WTC11 (cell line): ENCODE data around the gene SNAI1. TPM values are rescaled to one million over a fixed set of nuclear protein-coding genes. Genes with fewer than 3 reads are reported as not detected.

ENCODE experiments used
- ATAC-seq: fragments of 200-7000 bp; cut with Tn5 transposase; 2 replicates; pipeline ENCODE4 v1.10.0; 2021; ENCODE audit warnings: mild to moderate bottlenecking, moderate library complexity
- CTCF ChIA-PET: fragments of 300-600 bp; sonication (Branson Sonifier 250); formaldehyde crosslinking; loops from one replicate; lab custom pipeline; 2021; ENCODE audit warnings: antibody characterized with exemption; lab: Charles Lee
- POLR2A ChIA-PET: fragments of 350-600 bp; sonication (Branson Sonifier 250); formaldehyde crosslinking; loops from one replicate; lab custom pipeline; 2021; ENCODE audit warnings: antibody characterized with exemption; lab: Charles Lee
- DNase-seq: peaks from one replicate; pipeline ENCODE4 v3.0.0; 2021; ENCODE audit warnings: low spot score
- H3K27ac Mint-ChIP-seq: 2 replicates; pipeline ENCODE4 v1.8.0; 2021; ENCODE audit warnings: mixed read lengths
- H3K27me3 Mint-ChIP-seq: 2 replicates; pipeline ENCODE4 v1.8.0; 2021; ENCODE audit warnings: low read depth, mild to moderate bottlenecking, moderate library complexity, mixed read lengths
- H3K36me3 Mint-ChIP-seq: 2 replicates; pipeline ENCODE4 v1.8.0; 2021; ENCODE audit warnings: mixed read lengths
- H3K4me1 Mint-ChIP-seq: 2 replicates; pipeline ENCODE4 v1.8.0; 2022; ENCODE audit warnings: mixed read lengths
- H3K4me3 Mint-ChIP-seq: 2 replicates; pipeline ENCODE4 v1.8.0; 2021; ENCODE audit warnings: mild to moderate bottlenecking, moderate library complexity, mixed read lengths
- H3K9me3 Mint-ChIP-seq: 2 replicates; pipeline ENCODE4 v1.8.0; 2021; ENCODE audit warnings: mixed read lengths
- CBFB ChIP-seq: sonication (generic); formaldehyde crosslinking; IDR thresholded peaks from 2 replicates; pipeline ENCODE4 v1.8.1; 2022; ENCODE audit warnings: mild to moderate bottlenecking, low read depth, missing genetic modification reagents
- IRF2 ChIP-seq: sonication (generic); formaldehyde crosslinking; IDR thresholded peaks from 2 replicates; pipeline ENCODE4 v1.8.0; 2022; ENCODE audit warnings: low read depth, missing genetic modification reagents, borderline replicate concordance
- NFYB ChIP-seq: sonication (generic); formaldehyde crosslinking; conservative IDR thresholded peaks from 2 replicates; pipeline ENCODE4 v1.8.0; 2022; ENCODE audit warnings: low read depth, missing genetic modification reagents
- PRRX2 ChIP-seq: fragments of 250-450 bp; sonication (Bioruptor Pico); IDR thresholded peaks from 2 replicates; pipeline ENCODE4 v1.8.0; 2021; ENCODE audit warnings: mild to moderate bottlenecking
- TCF7 ChIP-seq: sonication (generic); formaldehyde crosslinking; IDR thresholded peaks from 2 replicates; pipeline ENCODE4 v1.8.0; 2022; ENCODE audit warnings: mild to moderate bottlenecking, low read depth, missing genetic modification reagents, moderate library complexity
- ZBTB21 ChIP-seq: sonication (generic); formaldehyde crosslinking; IDR thresholded peaks from 2 replicates; pipeline ENCODE4 v1.8.1; 2023; ENCODE audit warnings: mild to moderate bottlenecking, missing genetic modification reagents, borderline replicate concordance
- ZNF219 ChIP-seq: sonication (generic); formaldehyde crosslinking; IDR thresholded peaks from 2 replicates; pipeline ENCODE4 v1.8.0; 2023; ENCODE audit warnings: missing genetic modification reagents, mild to moderate bottlenecking, borderline replicate concordance
- ZNF263 ChIP-seq: sonication (generic); formaldehyde crosslinking; IDR thresholded peaks from 2 replicates; pipeline ENCODE4 v1.8.1; 2022; ENCODE audit warnings: low read depth, mild to moderate bottlenecking, moderate library complexity, missing genetic modification reagents
- ZNF423 ChIP-seq: fragments of 250-450 bp; sonication (Bioruptor Pico); IDR thresholded peaks from 2 replicates; pipeline ENCODE4 v2.1.2; 2022; ENCODE audit warnings: mild to moderate bottlenecking, moderate library complexity
- total RNA-seq: library from RNA; stranded (reverse); gene quantifications from 3 replicates; pipeline ENCODE4 v1.2.3, GENCODE V29; 2021
- TF ChIP-seq, protein P1 (sequence below): sonication (generic); formaldehyde crosslinking; IDR thresholded peaks from 2 replicates; pipeline ENCODE4 v1.8.0; 2022; ENCODE audit warnings: missing genetic modification reagents
- TF ChIP-seq, protein P2 (sequence below): fragments of 250-450 bp; sonication (Bioruptor Pico); IDR thresholded peaks from 2 replicates; pipeline ENCODE4 v1.9.0; 2021; ENCODE audit warnings: mild to moderate bottlenecking
- TF ChIP-seq, protein P3 (sequence below): fragments of 250-450 bp; sonication (Bioruptor Pico); IDR thresholded peaks from 2 replicates; pipeline ENCODE4 v2.1.2; 2022; ENCODE audit warnings: mild to moderate bottlenecking, moderate library complexity
- TF ChIP-seq, protein P4 (sequence below): fragments of 250-450 bp; sonication (Bioruptor Pico); IDR thresholded peaks from 2 replicates; pipeline ENCODE4 v1.8.0; 2021; ENCODE audit warnings: mild to moderate bottlenecking
- TF ChIP-seq, protein P5 (sequence below): fragments of 200-600 bp; IDR thresholded peaks from 2 replicates; pipeline ENCODE4 v1.8.0; 2022; ENCODE audit warnings: antibody characterized with exemption
- TF ChIP-seq, protein P6 (sequence below): sonication (generic); formaldehyde crosslinking; conservative IDR thresholded peaks from 2 replicates; pipeline ENCODE4 v1.8.1; 2023; ENCODE audit warnings: mild to moderate bottlenecking, low read depth, missing genetic modification reagents, moderate library complexity
- TF ChIP-seq, protein P7 (sequence below): sonication (generic); formaldehyde crosslinking; IDR thresholded peaks from 2 replicates; pipeline ENCODE4 v1.8.1; 2022; ENCODE audit warnings: low read depth, mild to moderate bottlenecking, moderate library complexity, missing genetic modification reagents, borderline replicate concordance
- TF ChIP-seq, protein P8 (sequence below): sonication (generic); formaldehyde crosslinking; IDR thresholded peaks from 2 replicates; pipeline ENCODE4 v1.8.1; 2023; ENCODE audit warnings: mild to moderate bottlenecking, missing genetic modification reagents, moderate library complexity
- TF ChIP-seq, protein P9 (sequence below): fragments of 250-450 bp; sonication (Bioruptor Pico); IDR thresholded peaks from 2 replicates; pipeline ENCODE4 v1.9.0; 2021; ENCODE audit warnings: moderate library complexity, mild to moderate bottlenecking, inconsistent platforms, borderline replicate concordance

Gene SNAI1
- total RNA-seq, 1 experiment from 2014 or later: 7.9 TPM

DNA sequence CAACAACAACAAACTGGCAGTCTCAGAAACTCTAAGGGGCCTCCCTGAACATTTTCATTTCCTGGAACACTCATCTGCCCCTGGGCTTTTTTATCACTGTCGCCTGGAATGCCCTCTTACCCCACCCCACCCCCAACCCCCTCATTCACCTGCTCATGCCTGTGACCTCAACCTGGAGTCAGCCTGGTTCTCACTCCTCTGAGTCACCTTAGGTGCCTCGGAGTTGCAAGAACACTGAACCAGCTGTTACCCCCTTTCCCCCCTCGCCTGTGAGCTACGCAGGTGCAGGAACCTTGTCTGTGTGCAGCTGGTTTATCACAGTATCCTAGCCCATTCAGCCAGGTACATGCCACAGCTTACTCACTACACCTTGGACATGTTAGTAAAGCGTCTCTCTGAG, 12.8 kb upstream of the SNAI1 start (continued):
- TF ChIP-seq, protein P1, sequence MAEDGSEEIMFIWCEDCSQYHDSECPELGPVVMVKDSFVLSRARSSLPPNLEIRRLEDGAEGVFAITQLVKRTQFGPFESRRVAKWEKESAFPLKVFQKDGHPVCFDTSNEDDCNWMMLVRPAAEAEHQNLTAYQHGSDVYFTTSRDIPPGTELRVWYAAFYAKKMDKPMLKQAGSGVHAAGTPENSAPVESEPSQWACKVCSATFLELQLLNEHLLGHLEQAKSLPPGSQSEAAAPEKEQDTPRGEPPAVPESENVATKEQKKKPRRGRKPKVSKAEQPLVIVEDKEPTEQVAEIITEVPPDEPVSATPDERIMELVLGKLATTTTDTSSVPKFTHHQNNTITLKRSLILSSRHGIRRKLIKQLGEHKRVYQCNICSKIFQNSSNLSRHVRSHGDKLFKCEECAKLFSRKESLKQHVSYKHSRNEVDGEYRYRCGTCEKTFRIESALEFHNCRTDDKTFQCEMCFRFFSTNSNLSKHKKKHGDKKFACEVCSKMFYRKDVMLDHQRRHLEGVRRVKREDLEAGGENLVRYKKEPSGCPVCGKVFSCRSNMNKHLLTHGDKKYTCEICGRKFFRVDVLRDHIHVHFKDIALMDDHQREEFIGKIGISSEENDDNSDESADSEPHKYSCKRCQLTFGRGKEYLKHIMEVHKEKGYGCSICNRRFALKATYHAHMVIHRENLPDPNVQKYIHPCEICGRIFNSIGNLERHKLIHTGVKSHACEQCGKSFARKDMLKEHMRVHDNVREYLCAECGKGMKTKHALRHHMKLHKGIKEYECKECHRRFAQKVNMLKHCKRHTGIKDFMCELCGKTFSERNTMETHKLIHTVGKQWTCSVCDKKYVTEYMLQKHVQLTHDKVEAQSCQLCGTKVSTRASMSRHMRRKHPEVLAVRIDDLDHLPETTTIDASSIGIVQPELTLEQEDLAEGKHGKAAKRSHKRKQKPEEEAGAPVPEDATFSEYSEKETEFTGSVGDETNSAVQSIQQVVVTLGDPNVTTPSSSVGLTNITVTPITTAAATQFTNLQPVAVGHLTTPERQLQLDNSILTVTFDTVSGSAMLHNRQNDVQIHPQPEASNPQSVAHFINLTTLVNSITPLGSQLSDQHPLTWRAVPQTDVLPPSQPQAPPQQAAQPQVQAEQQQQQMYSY (CRISPR knock-in tag): no peak
- TF ChIP-seq, protein P2, sequence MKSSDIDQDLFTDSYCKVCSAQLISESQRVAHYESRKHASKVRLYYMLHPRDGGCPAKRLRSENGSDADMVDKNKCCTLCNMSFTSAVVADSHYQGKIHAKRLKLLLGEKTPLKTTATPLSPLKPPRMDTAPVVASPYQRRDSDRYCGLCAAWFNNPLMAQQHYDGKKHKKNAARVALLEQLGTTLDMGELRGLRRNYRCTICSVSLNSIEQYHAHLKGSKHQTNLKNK (CRISPR knock-in tag): no peak
- no peak for TF ChIP-seq ZNF219 (CRISPR knock-in tag)

DNA sequence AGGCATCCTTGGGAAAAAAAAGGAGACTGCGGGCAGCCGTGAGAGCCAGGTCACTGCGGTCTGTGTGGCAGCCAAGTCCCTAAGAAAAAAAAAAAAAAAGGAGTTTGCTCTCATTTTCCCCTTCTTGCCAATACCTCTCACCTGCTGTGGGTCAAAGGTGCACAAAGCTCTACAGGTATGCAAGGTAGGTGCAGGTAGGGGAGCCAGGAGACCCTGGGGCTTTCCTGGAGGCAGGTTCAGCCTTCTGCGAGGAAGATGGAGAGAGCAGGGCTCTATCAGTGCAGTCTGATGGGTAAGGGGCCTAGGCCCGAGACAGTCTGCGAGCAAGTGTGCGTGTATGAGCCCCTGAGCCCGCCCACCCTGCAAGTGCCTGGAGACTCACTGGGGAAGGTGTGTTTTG, 12.3 kb upstream of the SNAI1 start:
- Mint-ChIP-seq H3K27me3 (no peaks in the 10 kb centered on the region), H3K4me3 (no peak overlapping the region), H3K9me3 (no peaks in the 10 kb centered on the region), H3K4me1 (peaks cover 7% of the 10 kb centered on the region), H3K36me3 (no peaks in the 10 kb centered on the region), H3K27ac (no peak overlapping the region)
- TF ChIP-seq, protein P3, sequence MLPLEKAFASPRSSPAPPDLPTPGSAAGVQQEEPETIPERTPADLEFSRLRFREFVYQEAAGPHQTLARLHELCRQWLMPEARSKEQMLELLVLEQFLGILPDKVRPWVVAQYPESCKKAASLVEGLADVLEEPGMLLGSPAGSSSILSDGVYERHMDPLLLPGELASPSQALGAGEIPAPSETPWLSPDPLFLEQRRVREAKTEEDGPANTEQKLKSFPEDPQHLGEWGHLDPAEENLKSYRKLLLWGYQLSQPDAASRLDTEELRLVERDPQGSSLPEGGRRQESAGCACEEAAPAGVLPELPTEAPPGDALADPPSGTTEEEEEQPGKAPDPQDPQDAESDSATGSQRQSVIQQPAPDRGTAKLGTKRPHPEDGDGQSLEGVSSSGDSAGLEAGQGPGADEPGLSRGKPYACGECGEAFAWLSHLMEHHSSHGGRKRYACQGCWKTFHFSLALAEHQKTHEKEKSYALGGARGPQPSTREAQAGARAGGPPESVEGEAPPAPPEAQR: no peak
- ChIA-PET POLR2A (no interaction called here), CTCF (interaction anchor here (0.7 to 5.7 kb wide), 4 partner anchors 8 to 254 kb away, joined by 4 to 24 read pairs (median 6); no protein-coding TSS in a partner anchor)
- no peak for ATAC-seq
- DNase-seq: no peak

DNA sequence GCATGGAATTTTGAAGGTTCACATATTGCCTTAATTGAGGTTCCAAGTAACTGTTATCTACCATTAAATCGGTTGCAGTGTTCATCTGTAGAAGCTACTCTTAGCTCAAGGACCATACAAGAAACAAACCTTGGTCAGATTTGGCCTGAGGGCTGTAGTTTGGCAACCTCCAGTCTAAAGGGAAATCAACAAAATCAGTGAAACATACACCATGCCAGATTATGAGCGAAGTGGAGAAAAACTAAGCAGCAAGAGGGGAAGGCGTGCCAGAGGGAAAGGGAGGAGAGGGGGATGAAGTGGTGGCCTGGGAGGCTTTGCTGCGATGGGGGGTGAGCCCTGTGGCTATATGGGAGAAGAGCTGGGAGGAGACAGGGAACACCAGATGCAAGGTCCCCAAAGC, 8.8 kb upstream of the SNAI1 start:
- H3K4me1 Mint-ChIP-seq: peaks cover 10% of the 10 kb centered on the region
- ChIA-PET POLR2A (no interaction called here), CTCF (interaction anchor here (1.6 kb wide), 1 partner anchor 97 kb away, joined by 12 read pairs; no protein-coding TSS in a partner anchor)
- no peaks in the 10 kb centered on the region for H3K36me3 Mint-ChIP-seq
- no peak for ATAC-seq
- no peak for DNase-seq
- no peak overlapping the region for H3K27ac Mint-ChIP-seq
- H3K27me3 Mint-ChIP-seq: no peaks in the 10 kb centered on the region
- no peak overlapping the region for H3K4me3 Mint-ChIP-seq
- H3K9me3 Mint-ChIP-seq: no peaks in the 10 kb centered on the region
- TF ChIP-seq CBFB (CRISPR knock-in tag) (no peak), ZBTB21 (CRISPR knock-in tag) (no peak), TCF7 (CRISPR knock-in tag) (no peak), PRRX2 (CRISPR knock-in tag) (no peak), IRF2 (CRISPR knock-in tag) (no peak), ZNF423 (no peak), ZNF263 (CRISPR knock-in tag) (no peak), NFYB (CRISPR knock-in tag) (no peak)
- TF ChIP-seq, protein P4, sequence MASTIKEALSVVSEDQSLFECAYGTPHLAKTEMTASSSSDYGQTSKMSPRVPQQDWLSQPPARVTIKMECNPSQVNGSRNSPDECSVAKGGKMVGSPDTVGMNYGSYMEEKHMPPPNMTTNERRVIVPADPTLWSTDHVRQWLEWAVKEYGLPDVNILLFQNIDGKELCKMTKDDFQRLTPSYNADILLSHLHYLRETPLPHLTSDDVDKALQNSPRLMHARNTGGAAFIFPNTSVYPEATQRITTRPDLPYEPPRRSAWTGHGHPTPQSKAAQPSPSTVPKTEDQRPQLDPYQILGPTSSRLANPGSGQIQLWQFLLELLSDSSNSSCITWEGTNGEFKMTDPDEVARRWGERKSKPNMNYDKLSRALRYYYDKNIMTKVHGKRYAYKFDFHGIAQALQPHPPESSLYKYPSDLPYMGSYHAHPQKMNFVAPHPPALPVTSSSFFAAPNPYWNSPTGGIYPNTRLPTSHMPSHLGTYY (CRISPR knock-in tag): no peak
- TF ChIP-seq, protein P5, sequence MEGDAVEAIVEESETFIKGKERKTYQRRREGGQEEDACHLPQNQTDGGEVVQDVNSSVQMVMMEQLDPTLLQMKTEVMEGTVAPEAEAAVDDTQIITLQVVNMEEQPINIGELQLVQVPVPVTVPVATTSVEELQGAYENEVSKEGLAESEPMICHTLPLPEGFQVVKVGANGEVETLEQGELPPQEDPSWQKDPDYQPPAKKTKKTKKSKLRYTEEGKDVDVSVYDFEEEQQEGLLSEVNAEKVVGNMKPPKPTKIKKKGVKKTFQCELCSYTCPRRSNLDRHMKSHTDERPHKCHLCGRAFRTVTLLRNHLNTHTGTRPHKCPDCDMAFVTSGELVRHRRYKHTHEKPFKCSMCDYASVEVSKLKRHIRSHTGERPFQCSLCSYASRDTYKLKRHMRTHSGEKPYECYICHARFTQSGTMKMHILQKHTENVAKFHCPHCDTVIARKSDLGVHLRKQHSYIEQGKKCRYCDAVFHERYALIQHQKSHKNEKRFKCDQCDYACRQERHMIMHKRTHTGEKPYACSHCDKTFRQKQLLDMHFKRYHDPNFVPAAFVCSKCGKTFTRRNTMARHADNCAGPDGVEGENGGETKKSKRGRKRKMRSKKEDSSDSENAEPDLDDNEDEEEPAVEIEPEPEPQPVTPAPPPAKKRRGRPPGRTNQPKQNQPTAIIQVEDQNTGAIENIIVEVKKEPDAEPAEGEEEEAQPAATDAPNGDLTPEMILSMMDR: no peak
- TF ChIP-seq, protein P6, sequence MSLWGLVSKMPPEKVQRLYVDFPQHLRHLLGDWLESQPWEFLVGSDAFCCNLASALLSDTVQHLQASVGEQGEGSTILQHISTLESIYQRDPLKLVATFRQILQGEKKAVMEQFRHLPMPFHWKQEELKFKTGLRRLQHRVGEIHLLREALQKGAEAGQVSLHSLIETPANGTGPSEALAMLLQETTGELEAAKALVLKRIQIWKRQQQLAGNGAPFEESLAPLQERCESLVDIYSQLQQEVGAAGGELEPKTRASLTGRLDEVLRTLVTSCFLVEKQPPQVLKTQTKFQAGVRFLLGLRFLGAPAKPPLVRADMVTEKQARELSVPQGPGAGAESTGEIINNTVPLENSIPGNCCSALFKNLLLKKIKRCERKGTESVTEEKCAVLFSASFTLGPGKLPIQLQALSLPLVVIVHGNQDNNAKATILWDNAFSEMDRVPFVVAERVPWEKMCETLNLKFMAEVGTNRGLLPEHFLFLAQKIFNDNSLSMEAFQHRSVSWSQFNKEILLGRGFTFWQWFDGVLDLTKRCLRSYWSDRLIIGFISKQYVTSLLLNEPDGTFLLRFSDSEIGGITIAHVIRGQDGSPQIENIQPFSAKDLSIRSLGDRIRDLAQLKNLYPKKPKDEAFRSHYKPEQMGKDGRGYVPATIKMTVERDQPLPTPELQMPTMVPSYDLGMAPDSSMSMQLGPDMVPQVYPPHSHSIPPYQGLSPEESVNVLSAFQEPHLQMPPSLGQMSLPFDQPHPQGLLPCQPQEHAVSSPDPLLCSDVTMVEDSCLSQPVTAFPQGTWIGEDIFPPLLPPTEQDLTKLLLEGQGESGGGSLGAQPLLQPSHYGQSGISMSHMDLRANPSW: no peak
- TF ChIP-seq, protein P7, sequence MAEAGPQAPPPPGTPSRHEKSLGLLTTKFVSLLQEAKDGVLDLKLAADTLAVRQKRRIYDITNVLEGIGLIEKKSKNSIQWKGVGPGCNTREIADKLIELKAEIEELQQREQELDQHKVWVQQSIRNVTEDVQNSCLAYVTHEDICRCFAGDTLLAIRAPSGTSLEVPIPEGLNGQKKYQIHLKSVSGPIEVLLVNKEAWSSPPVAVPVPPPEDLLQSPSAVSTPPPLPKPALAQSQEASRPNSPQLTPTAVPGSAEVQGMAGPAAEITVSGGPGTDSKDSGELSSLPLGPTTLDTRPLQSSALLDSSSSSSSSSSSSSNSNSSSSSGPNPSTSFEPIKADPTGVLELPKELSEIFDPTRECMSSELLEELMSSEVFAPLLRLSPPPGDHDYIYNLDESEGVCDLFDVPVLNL (CRISPR knock-in tag): no peak
- TF ChIP-seq, protein P8, sequence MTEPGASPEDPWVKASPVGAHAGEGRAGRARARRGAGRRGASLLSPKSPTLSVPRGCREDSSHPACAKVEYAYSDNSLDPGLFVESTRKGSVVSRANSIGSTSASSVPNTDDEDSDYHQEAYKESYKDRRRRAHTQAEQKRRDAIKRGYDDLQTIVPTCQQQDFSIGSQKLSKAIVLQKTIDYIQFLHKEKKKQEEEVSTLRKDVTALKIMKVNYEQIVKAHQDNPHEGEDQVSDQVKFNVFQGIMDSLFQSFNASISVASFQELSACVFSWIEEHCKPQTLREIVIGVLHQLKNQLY (CRISPR knock-in tag): no peak
- TF ChIP-seq, protein P9, sequence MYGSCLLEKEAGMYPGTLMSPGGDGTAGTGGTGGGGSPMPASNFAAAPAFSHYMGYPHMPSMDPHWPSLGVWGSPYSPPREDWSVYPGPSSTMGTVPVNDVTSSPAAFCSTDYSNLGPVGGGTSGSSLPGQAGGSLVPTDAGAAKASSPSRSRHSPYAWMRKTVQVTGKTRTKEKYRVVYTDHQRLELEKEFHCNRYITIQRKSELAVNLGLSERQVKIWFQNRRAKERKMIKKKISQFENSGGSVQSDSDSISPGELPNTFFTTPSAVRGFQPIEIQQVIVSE: no peak
